ENCODE data around the gene ADAM12.

- TF ChIP-seq MTA2 (IDR thresholded peaks at IDR 0.05; ENCODE audit: low read depth): no peak
- TF ChIP-seq USF1 (IDR thresholded peaks at IDR 0.05; ENCODE audit: borderline replicate concordance, extremely low read length, insufficient read depth, low read depth, low read length): no peak
- no peak for TF ChIP-seq TAF1 (IDR thresholded peaks at IDR 0.05; ENCODE audit: borderline replicate concordance, low read depth, low read length)
- TF ChIP-seq IRF3 (IDR thresholded peaks at IDR 0.05): no peak
- no peak for TF ChIP-seq MYC (IDR thresholded peaks at IDR 0.05; ENCODE audit: insufficient read depth, insufficient read length, insufficient replicate concordance, low read length, severe bottlenecking)
- TF ChIP-seq GABPA (IDR thresholded peaks at IDR 0.05; ENCODE audit: low read depth): no peak
- TF ChIP-seq RCOR1 (conservative IDR thresholded peaks at IDR 0.05; ENCODE audit: low read depth, low read length): no peak
- TF ChIP-seq CEBPB (IDR thresholded peaks at IDR 0.05; ENCODE audit: borderline replicate concordance in 1 of 2, low read depth in 2 of 2, low read length in 2 of 2): no peak
Measured at GRCh38 chr10:126209451-126209850, 178.8 kb downstream of the ADAM12 start.

Measured in GM12878 (cell line).